Left lung (tissue), 10 donors: ENCODE data around the gene PRKCQ. TPM values are rescaled to one million over a fixed set of nuclear protein-coding genes. Genes with fewer than 3 reads are reported as not detected.
"Not testable (repeated sequence)": the region's sequence is repeated elsewhere in the genome, so short reads cannot be mapped to it uniquely, and the experiment has no call there.

ENCODE experiments used
- ATAC-seq: fragments of 200-7000 bp; cut with Tn5 transposase; one replicate; pipeline ENCODE4 v1.9.1; 2020; ENCODE audit warnings: moderate library complexity
- DNase-seq, 4 donors: peaks; one replicate each; pipeline ENCODE4 v3.0.0-alpha.2; 2013 to 2020
- H3K27ac ChIP-seq, 2 donors: fragments of 200-600 bp; sonication (generic) in 1 of 2; one replicate each; pipeline versions ENCODE4 v1.5.0 to v1.8.0; 2020 to 2021
- H3K27me3 ChIP-seq, 2 donors: fragments of 200-600 bp; sonication (generic) in 1 of 2; one replicate each; pipeline versions ENCODE4 v1.5.0 to v1.8.0; 2020 to 2021
- H3K36me3 ChIP-seq, 2 donors: fragments of 200-600 bp; sonication (generic) in 1 of 2; one replicate each; pipeline versions ENCODE4 v1.5.0 to v1.8.0; 2020 to 2021
- H3K4me1 ChIP-seq, 2 donors: fragments of 200-600 bp; one replicate each; pipeline ENCODE4 v1.8.0; 2021
- H3K4me3 ChIP-seq, 2 donors: fragments of 200-600 bp; sonication (generic) in 1 of 2; one replicate each; pipeline versions ENCODE4 v1.5.0 to v1.8.0; 2020 to 2021; ENCODE audit warnings: mild to moderate bottlenecking in 1 of 2
- H3K9me3 ChIP-seq, 2 donors: fragments of 200-600 bp; sonication (generic) in 1 of 2; one replicate each; pipeline versions ENCODE4 v1.5.0 to v1.8.0; 2020 to 2021
- CTCF ChIP-seq, 2 donors: fragments of 200-600 bp; sonication (generic) in 1 of 2; IDR thresholded peaks; one replicate each; pipeline versions ENCODE4 v1.5.0 to v1.8.0; 2021; ENCODE audit warnings: antibody characterized with exemption in 2 of 2
- intact Hi-C, 2 donors: fragments of 100-400 bp; cut with DNase I; formaldehyde crosslinking; loops; one replicate each; pipeline versions ENCODE4 v1.11.2 to v1.14.2; 2022
- polyA plus RNA-seq, 6 donors: library from polyadenylated mRNA; unstranded; fragments of 120-200 nt; gene quantifications; one replicate each; pipeline ENCODE4 v1.2.1, GENCODE V29; 2013; ENCODE audit not compliant: insufficient read length in 6 of 6
- total RNA-seq, 2 donors: library from RNA; stranded (reverse); fragmentation: NEBNext Ultra II Directional; extraction: Animal tissue kit (Norgen Biotek cat#: 25700); gene quantifications; one replicate each; pipeline ENCODE4 v1.2.1, GENCODE V29; 2021
- donor health status: DM: no; HTN: yes; CAD: no.
- donor health status: DM: no; HTN: no; CAD: no.

Gene PRKCQ
- total and polyA plus RNA-seq, 8 donors, result 5.5 to 7.3 (median 6.4) TPM

GRCh38 chr10:6473430-6473829 lies 106.6 kb downstream of the PRKCQ start:
- peak overlapping the region in 1 of 2 donors; percentile 71 for H3K27ac ChIP-seq
- no peaks in the 10 kb centered on the region for H3K9me3 ChIP-seq
- ATAC-seq (no peak), DNase-seq (no peak)
- peaks cover 0 to 8% of the 10 kb centered on the region in 2 donors for H3K36me3 ChIP-seq
- H3K4me1 ChIP-seq, result peaks cover 0 to 21% of the 10 kb centered on the region in 2 donors
- no peak for TF ChIP-seq CTCF (IDR thresholded peaks at IDR 0.05)
- intact Hi-C loops, result no loop called here
- no peaks in the 10 kb centered on the region for H3K27me3 ChIP-seq
- H3K4me3 ChIP-seq, result no peak overlapping the region

- intact Hi-C loops, H3K4me3 ChIP-seq, H3K27ac ChIP-seq, DNase-seq, H3K9me3 ChIP-seq, H3K36me3 ChIP-seq, ATAC-seq, H3K27me3 ChIP-seq: not testable (repeated sequence)
- peaks cover 0 to 21% of the 10 kb centered on the region in 2 donors for H3K4me1 ChIP-seq
These were observed 107.4 kb downstream of the PRKCQ start for GRCh38 chr10:6472710-6473005.

- Histone ChIP-seq H3K9me3 (no peaks in the 10 kb centered on the region), H3K27ac (no peak overlapping the region), H3K36me3 (no peaks in the 10 kb centered on the region), H3K4me3 (no peak overlapping the region), H3K4me1 (peaks cover 0 to 21% of the 10 kb centered on the region in 2 donors), H3K27me3 (no peaks in the 10 kb centered on the region)
- DNase-seq (no peak), ATAC-seq (no peak)
- intact Hi-C loops, result no loop called here
- no peak for TF ChIP-seq CTCF (IDR thresholded peaks at IDR 0.05)
These were observed 109.0 kb downstream of the PRKCQ start for GRCh38 chr10:6470894-6471618.

GRCh38 chr10:6469661-6470060 lies 110.4 kb downstream of the PRKCQ start:
- no peak for ATAC-seq
- Histone ChIP-seq H3K27ac (no peak overlapping the region), H3K27me3 (no peaks in the 10 kb centered on the region), H3K9me3 (no peaks in the 10 kb centered on the region), H3K4me1 (peaks cover 0 to 21% of the 10 kb centered on the region in 2 donors), H3K4me3 (no peak overlapping the region), H3K36me3 (no peaks in the 10 kb centered on the region)
- intact Hi-C loops, result no loop called here
- no peak for TF ChIP-seq CTCF (IDR thresholded peaks at IDR 0.05)
- no peak for DNase-seq

GRCh38 chr10:6465854-6466601 lies 114.0 kb downstream of the PRKCQ start:
- Histone ChIP-seq H3K4me3 (no peak overlapping the region), H3K9me3 (no peaks in the 10 kb centered on the region), H3K36me3 (no peaks in the 10 kb centered on the region), H3K27ac (no peak overlapping the region), H3K27me3 (no peaks in the 10 kb centered on the region), H3K4me1 (no peaks in the 10 kb centered on the region)
- DNase-seq, result no peak
- no peak for TF ChIP-seq CTCF (IDR thresholded peaks at IDR 0.05)
- intact Hi-C loops, result no loop called here
- no peak for ATAC-seq
